Neutrophil (primary cell): Measurements from ENCODE around the gene BLOC1S5.

Experiments used
- H3K27ac ChIP-seq: fragments of 200-600 bp; sonication (generic); 2 replicates; pipeline ENCODE4 v1.5.1; 2016; ENCODE audit warnings: mild to moderate bottlenecking, moderate library complexity
- H3K27me3 ChIP-seq: fragments of 200-600 bp; sonication (generic); 2 replicates; pipeline ENCODE4 v1.6.0; 2016; ENCODE audit warnings: mild to moderate bottlenecking
- H3K36me3 ChIP-seq: fragments of 200-600 bp; sonication (generic); 2 replicates; pipeline ENCODE4 v1.5.1; 2017
- H3K4me1 ChIP-seq, 2 experiments: fragments of 200-600 bp in 1 of 2; sonication (generic) in 1 of 2; 1 replicate in 1 of 2; 2 replicates in 1 of 2; pipeline versions ENCODE4 v1.5.1 to v1.6.1; 2013 to 2016; ENCODE audit warnings: low read depth in 1 of 2, low read length in 1 of 2, mild to moderate bottlenecking in 1 of 2, moderate library complexity in 1 of 2; ENCODE audit not compliant: control insufficient read depth in 1 of 2, insufficient read depth in 1 of 2
- H3K4me3 ChIP-seq, 2 experiments: fragments of 200-600 bp in 1 of 2; sonication (generic) in 1 of 2; 1 replicate in 1 of 2; 2 replicates in 1 of 2; pipeline ENCODE4 v1.5.1; 2013 to 2016; ENCODE audit warnings: low read depth in 1 of 2, low read length in 1 of 2, mild to moderate bottlenecking in 1 of 2, moderate library complexity in 1 of 2
- H3K9me3 ChIP-seq: fragments of 200-600 bp; sonication (generic); 2 replicates; pipeline ENCODE4 v1.5.1; 2016
- CTCF ChIP-seq: fragments of 200-600 bp; sonication (generic); IDR thresholded peaks from 2 replicates; pipeline ENCODE4 v1.5.1; 2016; ENCODE audit warnings: antibody characterized with exemption

The BLOC1S5 gene

GRCh38 chr6:8020083-8020482, 44.1 kb downstream of the BLOC1S5 start:
- H3K9me3 ChIP-seq: no peaks in the 10 kb centered on the region
- H3K36me3 ChIP-seq: peaks cover 16% of the 10 kb centered on the region
- H3K4me3 ChIP-seq: no peak overlapping the region
- H3K27me3 ChIP-seq: no peaks in the 10 kb centered on the region
- no peak for TF ChIP-seq CTCF
- no peak overlapping the region for H3K27ac ChIP-seq
- H3K4me1 ChIP-seq: no peaks in the 10 kb centered on the region

GRCh38 chr6:8017705-8018104, 46.5 kb downstream of the BLOC1S5 start:
- Histone ChIP-seq H3K27me3 (no peaks in the 10 kb centered on the region), H3K36me3 (peaks cover 24% of the 10 kb centered on the region), H3K9me3 (no peaks in the 10 kb centered on the region), H3K4me3 (no peak overlapping the region), H3K4me1 (no peaks in the 10 kb centered on the region), H3K27ac (no peak overlapping the region)
- TF ChIP-seq CTCF: no peak

GRCh38 chr6:8017276-8017701, 46.9 kb downstream of the BLOC1S5 start:
- no peak overlapping the region for H3K27ac ChIP-seq
- H3K9me3 ChIP-seq: no peaks in the 10 kb centered on the region
- no peak for TF ChIP-seq CTCF
- no peak overlapping the region for H3K4me3 ChIP-seq
- no peaks in the 10 kb centered on the region for H3K27me3 ChIP-seq
- H3K36me3 ChIP-seq: peaks cover 24% of the 10 kb centered on the region
- no peaks in the 10 kb centered on the region for H3K4me1 ChIP-seq

- Histone ChIP-seq H3K27ac (no peak overlapping the region), H3K9me3 (no peaks in the 10 kb centered on the region), H3K36me3 (peaks cover 25% of the 10 kb centered on the region), H3K4me1 (no peaks in the 10 kb centered on the region), H3K4me3 (no peak overlapping the region), H3K27me3 (no peaks in the 10 kb centered on the region)
- no peak for TF ChIP-seq CTCF
Observed at GRCh38 chr6:8014947-8015346, 49.2 kb downstream of the BLOC1S5 start.

GRCh38 chr6:8013763-8014162, 50.4 kb downstream of the BLOC1S5 start:
- Histone ChIP-seq H3K4me1 (no peaks in the 10 kb centered on the region), H3K4me3 (no peak overlapping the region), H3K36me3 (peaks cover 29% of the 10 kb centered on the region), H3K27ac (no peak overlapping the region), H3K9me3 (no peaks in the 10 kb centered on the region), H3K27me3 (no peaks in the 10 kb centered on the region)
- no peak for TF ChIP-seq CTCF

- Histone ChIP-seq H3K27me3 (no peaks in the 10 kb centered on the region), H3K36me3 (peaks cover 4% of the 10 kb centered on the region), H3K4me1 (no peaks in the 10 kb centered on the region), H3K9me3 (no peaks in the 10 kb centered on the region), H3K4me3 (no peak overlapping the region), H3K27ac (no peak overlapping the region)
- TF ChIP-seq CTCF: no peak
Observed at GRCh38 chr6:8006208-8006607, 58.0 kb downstream of the BLOC1S5 start.
